ENCODE measurements around the gene ZBTB25.

The ZBTB25 gene

GRCh38 chr14:64474698-64475097 lies 28.9 kb downstream of the ZBTB25 start:
- DNase-seq, result no peak

- DNase-seq, result no peak
Measured at GRCh38 chr14:64474041-64474440, 29.6 kb downstream of the ZBTB25 start.

- no peak for DNase-seq
Measured at GRCh38 chr14:64468451-64468850, 35.2 kb downstream of the ZBTB25 start.

DNA sequence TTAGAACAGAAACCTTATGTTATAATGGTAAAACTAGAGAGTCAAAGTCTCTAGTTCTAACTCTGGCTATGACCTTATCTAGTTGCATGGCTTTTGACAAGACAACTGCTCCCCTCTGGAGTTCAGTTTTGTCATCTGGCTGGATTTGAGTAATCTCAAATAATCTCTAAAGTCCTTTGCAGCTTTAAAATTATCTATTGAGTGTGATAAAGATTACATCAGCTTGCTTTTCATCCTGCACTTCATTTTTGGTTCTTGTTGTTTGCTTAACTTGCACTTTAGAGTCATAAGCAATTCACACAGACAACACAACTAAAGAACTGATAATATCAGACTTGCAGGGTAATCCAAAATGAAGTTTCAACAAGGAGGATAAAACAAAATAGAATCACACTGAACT lies 36.1 kb downstream of the ZBTB25 start:
- DNase-seq, result no peak

GRCh38 chr14:64467101-64467500 lies 36.5 kb downstream of the ZBTB25 start:
- DNase-seq, result no peak

DNA sequence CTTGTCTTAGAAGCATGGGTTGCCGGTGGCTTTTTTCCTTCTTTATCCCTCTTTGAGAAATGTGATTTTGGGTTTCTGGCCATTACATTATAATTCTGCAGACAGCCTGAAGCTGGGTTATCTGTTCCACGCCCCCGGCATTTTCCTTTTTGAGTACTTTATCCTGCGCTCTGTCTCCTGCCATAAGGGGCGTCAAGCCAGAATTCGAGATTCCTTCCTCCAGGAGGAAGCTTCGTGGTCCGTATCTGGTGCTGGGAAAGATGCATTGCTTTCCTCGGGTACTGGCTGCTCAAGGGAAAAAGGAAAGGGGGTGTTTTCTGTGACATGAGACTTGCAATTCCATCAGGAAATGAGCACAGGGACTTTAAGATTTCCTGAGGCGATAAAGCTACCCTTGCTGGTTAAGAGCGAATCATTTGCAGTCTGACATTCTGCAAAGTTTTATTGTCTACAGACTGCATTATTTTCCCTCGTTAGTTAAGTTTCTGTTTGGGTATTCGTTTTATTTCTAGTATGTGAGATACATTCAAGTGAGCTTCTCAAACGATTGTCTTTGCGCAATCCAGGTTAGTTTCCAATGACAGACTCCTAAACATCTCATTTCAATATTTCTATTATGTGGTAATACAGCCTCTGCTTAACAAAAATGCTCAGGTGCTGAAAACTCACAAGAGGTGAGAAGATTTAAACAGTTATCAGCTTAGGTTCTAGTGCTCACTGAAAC lies 37.6 kb downstream of the ZBTB25 start:
- DNase-seq, result no peak

DNA sequence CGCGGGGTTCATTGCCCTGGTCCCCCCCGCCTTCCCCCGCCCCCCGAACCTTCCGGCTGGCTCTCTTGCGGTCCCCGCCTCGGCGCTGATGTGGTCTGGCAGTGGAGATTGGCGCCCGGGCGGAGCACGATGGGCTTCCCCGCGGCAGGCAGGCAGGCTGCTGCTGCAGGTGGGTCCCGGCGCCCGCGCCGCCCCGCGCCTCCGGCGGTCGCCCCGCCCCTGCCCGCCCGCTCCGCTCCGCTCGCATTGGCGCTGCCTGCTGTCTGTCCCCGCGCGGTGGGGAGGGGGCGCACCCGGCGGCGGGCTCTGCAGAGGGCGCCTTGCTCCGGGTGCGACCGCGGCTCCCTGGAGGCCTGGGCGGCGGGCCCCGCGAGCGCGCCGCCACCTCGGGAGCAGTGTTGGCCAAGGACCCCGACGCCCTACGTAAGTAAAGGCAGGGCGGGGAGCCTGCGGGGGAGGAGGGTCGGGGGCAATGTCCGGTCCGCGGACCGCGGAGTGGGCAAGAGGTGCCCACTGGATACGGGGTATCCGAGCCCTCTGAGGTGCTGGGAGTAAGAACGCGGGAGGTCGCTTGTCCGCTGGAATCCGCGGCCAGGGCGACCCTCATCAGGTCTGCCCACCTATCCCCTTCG lies 38.3 kb downstream of the ZBTB25 start, which contains the start of gene AKAP5:
Gene AKAP5, plus strand, starts transcription at position 309 of the 632 bp plus-strand sequence. CDS start 2,896 bp downstream, outside the sequence.
- peak; percentile 54 for DNase-seq

GRCh38 chr14:64464651-64465050 lies 39.0 kb downstream of the ZBTB25 start:
- DNase-seq, result no peak

DNA sequence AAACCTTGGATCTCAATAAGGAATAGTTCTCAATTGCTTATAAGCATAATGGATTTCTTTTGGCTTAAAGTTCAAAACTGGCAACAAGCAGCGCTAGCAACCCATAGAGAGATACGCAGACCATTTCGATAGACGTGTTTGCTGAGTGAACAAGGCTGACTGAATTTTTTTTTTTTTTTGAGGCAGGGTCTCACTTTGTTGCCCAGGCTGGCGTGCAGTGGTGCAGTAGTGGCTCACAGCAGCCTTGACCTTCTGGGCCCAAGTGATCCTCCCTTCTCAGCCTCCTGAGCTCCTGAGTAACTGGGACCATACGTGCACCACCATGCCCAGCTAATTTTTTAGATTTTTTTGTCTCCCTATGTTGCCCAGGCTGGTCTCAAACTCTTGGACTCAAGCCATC lies 39.8 kb downstream of the ZBTB25 start:
- no peak for DNase-seq

DNA sequence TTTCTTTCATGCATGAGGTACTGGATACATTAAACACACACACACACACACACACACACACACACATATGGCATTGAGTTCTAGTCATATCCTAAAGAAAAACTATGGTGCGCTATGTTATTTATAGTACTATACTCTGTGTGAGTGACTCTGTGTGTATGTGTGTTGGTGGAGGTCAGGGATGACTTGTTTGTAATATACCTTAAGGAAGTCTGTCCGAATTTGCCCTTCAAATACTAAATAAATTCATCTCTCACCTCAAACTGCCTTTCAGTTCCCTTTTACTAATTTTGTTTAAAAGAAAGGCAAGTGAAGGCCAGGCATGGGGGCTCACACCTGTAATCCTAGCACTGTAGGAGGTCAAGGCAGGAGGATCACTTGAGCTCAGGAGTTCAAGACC lies 40.4 kb downstream of the ZBTB25 start:
- no peak for DNase-seq

DNA sequence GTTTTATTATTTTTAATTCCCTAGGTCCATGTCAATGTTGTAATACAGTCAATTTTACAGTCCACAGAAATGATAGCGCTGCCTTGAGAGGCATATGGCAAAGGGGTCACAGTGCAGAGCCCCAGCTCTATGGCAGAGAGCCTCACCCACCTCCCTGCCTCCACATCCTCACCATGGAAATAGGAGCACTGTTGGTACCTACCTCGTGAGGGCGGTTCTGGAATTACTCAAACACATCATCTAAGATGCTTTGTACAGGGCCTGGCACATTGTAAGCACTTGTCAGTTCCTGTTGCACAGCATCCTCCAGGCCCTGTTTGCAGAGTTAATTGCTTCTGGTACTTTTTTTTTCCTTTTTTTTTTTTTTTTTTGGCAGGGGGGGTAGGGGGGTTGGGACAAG lies 42.4 kb downstream of the ZBTB25 start:
- DNase-seq, result no peak

DNA sequence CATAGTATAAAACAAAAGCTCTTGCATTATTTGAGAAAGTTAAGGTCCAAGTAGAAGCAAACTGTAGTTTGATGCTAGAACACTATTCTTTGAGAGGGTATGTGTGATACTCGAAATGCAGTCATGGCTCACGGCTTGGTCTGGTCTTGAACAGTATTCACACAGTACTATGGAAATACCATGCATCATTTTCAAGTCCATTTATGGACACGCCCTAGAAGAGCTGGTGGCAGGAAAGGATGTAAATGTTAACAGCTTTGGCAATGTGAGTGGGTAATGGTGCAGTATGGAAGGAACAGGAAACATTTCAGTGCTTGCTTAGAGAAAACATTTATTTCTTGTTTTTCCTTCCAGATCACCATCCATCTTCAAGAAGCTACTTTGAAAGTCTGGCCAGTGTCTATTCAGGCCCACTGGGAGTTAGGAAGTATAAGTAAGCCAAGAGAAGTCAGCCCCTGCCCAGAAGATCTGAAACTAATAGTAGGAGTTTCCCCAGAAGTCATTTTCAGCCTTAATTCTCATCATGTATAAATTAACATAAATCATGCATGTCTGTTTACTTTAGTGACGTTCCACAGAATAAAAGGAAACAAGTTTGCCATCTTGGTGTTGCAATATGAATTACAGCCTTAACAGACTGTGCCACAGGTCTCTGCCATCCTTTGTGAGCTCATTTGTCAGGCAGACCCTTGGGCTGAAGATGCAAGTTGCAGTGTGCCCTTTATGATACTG lies 44.1 kb downstream of the ZBTB25 start:
- DNase-seq, result no peak

DNA sequence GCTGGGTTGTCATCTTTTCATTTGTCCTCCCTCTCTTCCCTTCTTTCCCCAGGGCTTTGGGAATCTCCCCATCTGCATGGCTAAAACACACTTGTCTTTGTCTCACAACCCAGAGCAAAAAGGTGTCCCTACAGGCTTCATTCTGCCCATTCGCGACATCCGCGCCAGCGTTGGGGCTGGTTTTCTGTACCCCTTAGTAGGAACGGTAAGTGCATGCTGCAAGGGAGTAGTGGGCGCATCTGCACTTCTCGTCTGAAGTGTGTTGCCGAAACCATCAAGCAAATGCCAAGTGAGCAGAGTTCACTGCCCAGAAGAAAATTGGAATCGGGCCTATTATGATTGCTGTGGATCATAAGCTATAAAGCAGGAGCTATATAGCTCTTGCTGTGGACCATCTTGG lies 49.0 kb downstream of the ZBTB25 start:
- DNase-seq, result no peak

- DNase-seq, result no peak
Measured at GRCh38 chr14:64450255-64450654, 53.4 kb downstream of the ZBTB25 start.

- no peak for DNase-seq
Measured at GRCh38 chr14:64447876-64448670, 55.6 kb downstream of the ZBTB25 start.

DNA sequence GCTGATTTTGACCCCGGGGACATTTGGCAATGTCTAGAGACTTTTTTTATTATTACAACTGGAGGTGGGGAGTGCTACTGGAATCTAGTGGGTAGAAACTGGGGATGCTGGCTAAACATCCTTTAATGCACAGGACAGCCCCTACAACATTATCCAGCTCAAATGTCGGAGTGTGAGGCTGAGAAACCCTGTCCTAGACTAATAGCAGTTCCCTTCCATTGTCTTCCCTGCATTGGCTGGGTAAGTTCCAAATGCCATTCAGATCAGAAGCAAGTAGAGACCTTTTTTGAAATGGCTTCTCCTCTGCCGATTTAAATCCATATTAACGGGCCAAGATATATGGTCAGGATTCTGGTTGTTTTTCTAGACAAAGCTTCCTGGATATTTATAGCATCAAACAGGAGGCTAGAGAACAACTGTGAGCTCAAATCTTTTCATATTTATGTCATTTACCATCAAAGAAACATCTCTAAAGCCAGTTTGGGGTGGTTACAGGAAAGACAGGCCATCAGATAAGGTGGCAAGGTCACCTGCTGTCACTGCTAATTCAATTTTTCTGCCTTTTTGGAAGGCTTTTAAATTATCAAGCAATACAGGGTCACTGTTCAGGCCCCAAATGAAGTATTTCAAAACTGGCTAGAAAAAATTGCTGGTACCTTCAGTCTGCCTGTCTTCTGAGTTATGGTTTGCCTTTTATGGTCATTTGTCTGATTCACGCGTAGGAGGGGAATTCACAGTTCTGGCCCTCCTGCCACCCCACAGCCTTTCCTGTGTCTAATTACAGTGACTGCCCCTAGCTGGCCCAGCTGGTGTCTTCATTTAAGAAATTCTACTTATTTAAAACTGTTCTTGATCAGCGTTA lies 58.4 kb downstream of the ZBTB25 start:
- DNase-seq, result peak; percentile 39

GRCh38 chr14:64444140-64444539 lies 59.5 kb downstream of the ZBTB25 start:
- DNase-seq, result no peak

DNA sequence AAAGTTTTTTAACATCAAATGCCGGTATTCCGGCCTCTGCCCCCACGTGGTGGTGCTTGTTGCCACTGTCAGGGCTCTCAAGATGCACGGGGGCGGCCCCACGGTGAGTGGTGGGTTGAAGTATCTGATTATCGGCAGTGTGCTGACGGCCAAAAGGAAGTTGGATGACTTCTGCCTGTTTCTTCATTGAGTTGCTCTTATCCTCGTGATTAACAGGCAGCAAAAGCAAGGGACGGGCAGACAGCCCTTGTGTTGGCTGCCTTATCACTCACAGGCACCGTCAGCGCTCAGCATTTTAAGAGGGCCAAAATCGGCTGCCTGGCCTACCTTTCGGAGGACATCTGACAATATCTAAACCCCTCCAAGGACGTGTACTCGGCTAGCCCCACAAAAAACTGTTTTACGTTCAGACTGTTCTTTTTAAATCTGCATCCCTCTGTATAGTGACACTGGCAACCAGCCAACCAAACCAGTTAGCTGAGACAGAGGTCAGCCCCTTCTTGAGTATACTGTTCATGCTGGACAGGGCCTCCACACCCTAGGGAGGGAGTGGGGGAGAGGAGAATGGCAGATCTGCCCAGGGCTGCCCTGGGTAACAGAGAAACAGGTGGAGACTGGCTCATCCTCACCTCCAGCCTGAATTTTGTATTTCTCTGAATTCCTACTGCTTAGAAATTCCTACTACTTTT lies 61.2 kb downstream of the ZBTB25 start:
- DNase-seq, result no peak

DNA sequence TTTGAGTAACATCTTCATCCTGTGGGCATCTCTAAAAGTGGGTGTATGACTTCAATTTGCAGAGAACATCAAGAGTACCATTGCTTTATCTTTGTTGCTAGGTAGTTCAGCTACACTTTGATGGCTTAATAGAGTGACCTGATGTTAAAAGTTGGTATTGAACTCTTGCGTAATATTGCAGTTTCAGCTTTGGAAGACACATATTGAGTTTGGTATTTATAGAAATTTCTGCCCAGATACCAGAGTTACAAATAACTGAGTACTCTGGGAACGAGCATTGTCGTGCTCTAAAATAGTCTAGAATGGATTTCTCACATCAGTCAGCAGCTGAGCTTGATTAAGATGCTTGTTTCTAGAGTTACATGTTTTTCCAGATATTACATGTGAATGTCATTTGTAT lies 63.1 kb downstream of the ZBTB25 start:
- DNase-seq, result no peak

GRCh38 chr14:64439141-64439540 lies 64.5 kb downstream of the ZBTB25 start:
- no peak for DNase-seq

GRCh38 chr14:64438181-64438841 lies 65.3 kb downstream of the ZBTB25 start:
- DNase-seq, result no peak

Measured in stimulated activated CD4-positive, alpha-beta T cell treated with anti-CD3 and anti-CD28 coated beads, Interleukin-1b, Interleukin-23, amount 100 ng/mL, for 48 hours (primary cell).